GM12874 (cell line): ENCODE results near the gene HOXB6.

Experiments used
- CTCF ChIP-seq: IDR thresholded peaks from 2 replicates; pipeline ENCODE4 v1.5.1; 2011; ENCODE audit warnings: low read depth, mild to moderate bottlenecking, control low read depth, low read length, moderate library complexity; ENCODE audit not compliant: insufficient read depth

HOXB6 gene

GRCh38 chr17:48617471-48618255 is 12.9 kb upstream of the HOXB6 start:
- TF ChIP-seq CTCF: no peak

- TF ChIP-seq CTCF: no peak
Measured at GRCh38 chr17:48616717-48617470, 12.1 kb upstream of the HOXB6 start.

- no peak for TF ChIP-seq CTCF
Measured at GRCh38 chr17:48615963-48616716, 11.4 kb upstream of the HOXB6 start.

GRCh38 chr17:48615047-48615962 is 10.5 kb upstream of the HOXB6 start, which contains the start of gene HOXB8:
TSS of gene HOXB8 (minus strand) at chr17:48615292. CDS start at chr17:48614704, 588 bp downstream.
- TF ChIP-seq CTCF: no peak

GRCh38 chr17:48613862-48614694 is 9.3 kb upstream of the HOXB6 start:
- no peak for TF ChIP-seq CTCF
